ENCODE measurements around the gene PTPRM.

- TF ChIP-seq CTCF (conservative IDR thresholded peaks at IDR 0.05; ENCODE audit: low read depth in 2 of 2) (no peak; a peak in 1 of 4 replicates), EZH2phosphoT487 (IDR thresholded peaks at IDR 0.05; ENCODE audit: unreplicated experiment) (no peak), POLR2AphosphoS5 (IDR thresholded peaks at IDR 0.05; ENCODE audit: low read depth) (no peak), REST (IDR thresholded peaks at IDR 0.05; ENCODE audit: unreplicated experiment) (no peak), CREB1 (CRISPR knock-in tag; IDR thresholded peaks at IDR 0.05; ENCODE audit: low read depth) (no peak), EZH2 (IDR thresholded peaks at IDR 0.05; ENCODE audit: low read depth, unreplicated experiment) (no peak), ETS1 (IDR thresholded peaks at IDR 0.05) (no peak), NANOG (IDR thresholded peaks at IDR 0.05; ENCODE audit: borderline replicate concordance) (no peak), JUNB (IDR thresholded peaks at IDR 0.05; ENCODE audit: unreplicated experiment) (no peak), STAT1 (IDR thresholded peaks at IDR 0.05; ENCODE audit: unreplicated experiment) (no peak)
Measured at GRCh38 chr18:7859122-7859521, 292.0 kb downstream of the PTPRM start.
